DND-41 (cell line): ENCODE data around the gene OSBPL9.

Experiments
- ATAC-seq: fragments of 200-7000 bp; cut with Tn5 transposase; 3 replicates; pipeline ENCODE4 v1.9.1; 2021; ENCODE audit warnings: low read depth; ENCODE audit not compliant: insufficient read depth
- DNase-seq: peaks from one replicate; pipeline ENCODE4 v3.0.0-alpha.2; 2020
- H2AFZ ChIP-seq: 2 replicates; pipeline ENCODE4 v1.6.0; 2012; ENCODE audit warnings: low read depth, low read length
- H3K27ac ChIP-seq: 2 replicates; pipeline ENCODE4 v1.5.1; 2012; ENCODE audit warnings: low read length, inconsistent platforms
- H3K27me3 ChIP-seq: fragments of 200-600 bp; sonication (generic); 2 replicates; pipeline ENCODE4 v1.6.0; 2012; ENCODE audit warnings: low read length, mild to moderate bottlenecking, inconsistent platforms; ENCODE audit not compliant: insufficient read depth, poor library complexity
- H3K36me3 ChIP-seq: 2 replicates; pipeline ENCODE4 v1.5.1; 2012; ENCODE audit warnings: low read length, inconsistent platforms; ENCODE audit not compliant: insufficient read depth
- H3K4me1 ChIP-seq: 2 replicates; pipeline ENCODE4 v1.5.1; 2012; ENCODE audit warnings: mild to moderate bottlenecking, low read length; ENCODE audit not compliant: insufficient read depth
- H3K4me2 ChIP-seq: 2 replicates; pipeline ENCODE4 v1.6.0; 2012; ENCODE audit warnings: mild to moderate bottlenecking, moderate library complexity, low read length, inconsistent platforms; ENCODE audit not compliant: insufficient read depth
- H3K4me3 ChIP-seq, 2 experiments: fragments of 200-600 bp in 1 of 2; shearing (Covaris generic) in 1 of 2; 2 replicates each; pipeline ENCODE4 v1.5.1; 2012 to 2016; ENCODE audit warnings: inconsistent platforms in 2 of 2, low read length in 2 of 2, mild to moderate bottlenecking in 2 of 2, low read depth in 1 of 2, moderate library complexity in 1 of 2
- H3K79me2 ChIP-seq: 2 replicates; pipeline ENCODE4 v1.6.0; 2012; ENCODE audit warnings: low read length, inconsistent platforms; ENCODE audit not compliant: insufficient read depth
- H3K9ac ChIP-seq: 2 replicates; pipeline ENCODE4 v1.6.0; 2012; ENCODE audit warnings: low read depth, mild to moderate bottlenecking, inconsistent platforms, low read length, moderate library complexity
- H3K9me3 ChIP-seq: 2 replicates; pipeline ENCODE4 v1.5.1; 2012; ENCODE audit warnings: low read length, moderate library complexity, mild to moderate bottlenecking, inconsistent platforms; ENCODE audit not compliant: insufficient read depth, severe bottlenecking
- H4K20me1 ChIP-seq: 2 replicates; pipeline ENCODE4 v1.6.0; 2012; ENCODE audit warnings: low read length; ENCODE audit not compliant: insufficient read depth
- CTCF ChIP-seq: IDR thresholded peaks from 2 replicates; pipeline ENCODE4 v1.5.1; 2012; ENCODE audit warnings: borderline replicate concordance, low read length, moderate library complexity, mild to moderate bottlenecking; ENCODE audit not compliant: poor library complexity, severe bottlenecking; ENCODE audit errors: extremely low read depth
- EZH2 ChIP-seq: IDR thresholded peaks from 3 replicates; pipeline ENCODE4 v1.6.1; 2012; ENCODE audit warnings: borderline replicate concordance, low read depth, mild to moderate bottlenecking, moderate library complexity, low read length, inconsistent platforms; ENCODE audit not compliant: severe bottlenecking

The OSBPL9 gene

GRCh38 chr1:51738681-51739080 is 121.8 kb downstream of the OSBPL9 start:
- TF ChIP-seq EZH2, result no peak
- no peak for TF ChIP-seq CTCF
- H3K9me3 ChIP-seq, result no peaks in the 10 kb centered on the region
- DNase-seq, result no peak
- no peak overlapping the region for H3K9ac ChIP-seq
- no peaks in the 10 kb centered on the region for H3K27me3 ChIP-seq
- H3K36me3 ChIP-seq, result no peaks in the 10 kb centered on the region
- H4K20me1 ChIP-seq, result peaks cover 2% of the 10 kb centered on the region; the same call in 1 of the 2 replicates
- H3K4me1 ChIP-seq, result peaks cover 6% of the 10 kb centered on the region
- no peak for ATAC-seq
- H3K4me2 ChIP-seq, result no peak overlapping the region
- no peak overlapping the region for H3K27ac ChIP-seq
- no peaks in the 10 kb centered on the region for H3K79me2 ChIP-seq
- H3K4me3 ChIP-seq, result no peak overlapping the region
- H2AFZ ChIP-seq, result no peak overlapping the region

GRCh38 chr1:51740652-51741051 is 123.8 kb downstream of the OSBPL9 start:
- no peaks in the 10 kb centered on the region for H3K4me1 ChIP-seq
- no peaks in the 10 kb centered on the region for H3K9me3 ChIP-seq
- no peaks in the 10 kb centered on the region for H3K79me2 ChIP-seq
- no peak for DNase-seq
- ATAC-seq, result no peak
- no peak overlapping the region for H3K27ac ChIP-seq
- H3K4me2 ChIP-seq, result no peak overlapping the region
- H2AFZ ChIP-seq, result no peak overlapping the region
- H3K36me3 ChIP-seq, result no peaks in the 10 kb centered on the region
- no peaks in the 10 kb centered on the region for H3K27me3 ChIP-seq
- H3K9ac ChIP-seq, result no peak overlapping the region
- no peak overlapping the region for H3K4me3 ChIP-seq
- TF ChIP-seq CTCF, result no peak
- no peak for TF ChIP-seq EZH2
- H4K20me1 ChIP-seq, result no peaks in the 10 kb centered on the region

- TF ChIP-seq EZH2 (no peak), CTCF (no peak)
- H3K4me3 ChIP-seq, result no peak overlapping the region
- H3K79me2 ChIP-seq, result no peaks in the 10 kb centered on the region
- no peak for DNase-seq
- no peaks in the 10 kb centered on the region for H3K4me1 ChIP-seq
- H3K27ac ChIP-seq, result no peak overlapping the region
- H3K36me3 ChIP-seq, result no peaks in the 10 kb centered on the region
- H2AFZ ChIP-seq, result no peak overlapping the region
- H3K4me2 ChIP-seq, result no peak overlapping the region
- no peak for ATAC-seq
- H4K20me1 ChIP-seq, result no peaks in the 10 kb centered on the region
- no peak overlapping the region for H3K9ac ChIP-seq
- no peaks in the 10 kb centered on the region for H3K27me3 ChIP-seq
- H3K9me3 ChIP-seq, result no peaks in the 10 kb centered on the region
Measured at GRCh38 chr1:51741121-51741681, 124.3 kb downstream of the OSBPL9 start.
